ENCODE measurements around the gene C1orf198. TPM values are rescaled to one million over a fixed set of nuclear protein-coding genes. Genes with fewer than 3 reads are reported as not detected.

C1orf198 gene
- total RNA-seq, 1 experiment from 2014 or later: 22.9 TPM

DNA sequence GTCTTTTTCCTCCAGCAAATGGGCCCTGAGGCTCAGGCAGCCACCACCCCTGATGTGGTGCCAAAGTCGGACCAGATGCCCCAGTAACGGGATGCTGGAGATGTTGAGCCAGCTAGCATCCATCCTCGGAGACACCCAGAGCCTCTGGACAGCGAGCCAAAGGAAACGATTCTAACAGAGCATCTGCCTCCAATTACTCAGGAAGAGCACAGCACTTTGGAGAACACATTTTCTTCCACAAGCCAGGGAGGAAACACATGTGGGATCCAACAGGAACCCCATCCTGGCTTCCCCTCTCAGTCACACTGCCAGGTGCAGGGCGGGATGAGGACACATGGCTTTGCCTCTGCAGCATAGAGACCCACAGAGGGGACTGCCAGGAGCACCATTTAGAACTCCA lies 44.9 kb downstream of the C1orf198 start (continued):
- TF ChIP-seq, protein P1, sequence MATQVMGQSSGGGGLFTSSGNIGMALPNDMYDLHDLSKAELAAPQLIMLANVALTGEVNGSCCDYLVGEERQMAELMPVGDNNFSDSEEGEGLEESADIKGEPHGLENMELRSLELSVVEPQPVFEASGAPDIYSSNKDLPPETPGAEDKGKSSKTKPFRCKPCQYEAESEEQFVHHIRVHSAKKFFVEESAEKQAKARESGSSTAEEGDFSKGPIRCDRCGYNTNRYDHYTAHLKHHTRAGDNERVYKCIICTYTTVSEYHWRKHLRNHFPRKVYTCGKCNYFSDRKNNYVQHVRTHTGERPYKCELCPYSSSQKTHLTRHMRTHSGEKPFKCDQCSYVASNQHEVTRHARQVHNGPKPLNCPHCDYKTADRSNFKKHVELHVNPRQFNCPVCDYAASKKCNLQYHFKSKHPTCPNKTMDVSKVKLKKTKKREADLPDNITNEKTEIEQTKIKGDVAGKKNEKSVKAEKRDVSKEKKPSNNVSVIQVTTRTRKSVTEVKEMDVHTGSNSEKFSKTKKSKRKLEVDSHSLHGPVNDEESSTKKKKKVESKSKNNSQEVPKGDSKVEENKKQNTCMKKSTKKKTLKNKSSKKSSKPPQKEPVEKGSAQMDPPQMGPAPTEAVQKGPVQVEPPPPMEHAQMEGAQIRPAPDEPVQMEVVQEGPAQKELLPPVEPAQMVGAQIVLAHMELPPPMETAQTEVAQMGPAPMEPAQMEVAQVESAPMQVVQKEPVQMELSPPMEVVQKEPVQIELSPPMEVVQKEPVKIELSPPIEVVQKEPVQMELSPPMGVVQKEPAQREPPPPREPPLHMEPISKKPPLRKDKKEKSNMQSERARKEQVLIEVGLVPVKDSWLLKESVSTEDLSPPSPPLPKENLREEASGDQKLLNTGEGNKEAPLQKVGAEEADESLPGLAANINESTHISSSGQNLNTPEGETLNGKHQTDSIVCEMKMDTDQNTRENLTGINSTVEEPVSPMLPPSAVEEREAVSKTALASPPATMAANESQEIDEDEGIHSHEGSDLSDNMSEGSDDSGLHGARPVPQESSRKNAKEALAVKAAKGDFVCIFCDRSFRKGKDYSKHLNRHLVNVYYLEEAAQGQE (IDR thresholded peaks at IDR 0.05; ENCODE audit: low read depth): no peak
- TF ChIP-seq FOSL1 (IDR thresholded peaks at IDR 0.05; ENCODE audit: low read depth): no peak

DNA sequence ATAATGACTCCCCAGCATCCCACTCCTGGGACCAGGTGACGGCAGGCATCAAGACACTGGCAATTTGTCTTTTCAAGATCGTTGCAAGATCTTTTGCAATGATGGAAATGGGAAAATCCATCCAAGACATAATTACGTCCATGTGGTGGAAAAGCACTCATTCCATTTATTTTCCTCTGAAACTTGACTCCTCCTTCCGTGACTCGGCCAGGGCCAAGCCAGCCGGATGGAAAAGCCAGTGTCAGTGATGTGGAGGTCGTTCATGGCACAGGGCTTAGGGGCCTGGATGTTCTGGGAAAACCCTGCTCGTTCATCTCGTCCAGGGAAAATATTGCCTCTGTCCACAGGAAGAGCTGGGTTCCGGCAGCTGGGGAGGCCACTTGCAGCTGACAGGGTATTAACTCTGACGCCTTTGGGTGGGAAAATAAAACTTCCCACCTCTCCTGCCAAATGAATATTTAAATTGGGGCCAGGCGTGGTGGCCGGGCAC lies 46.2 kb downstream of the C1orf198 start:
- Histone ChIP-seq H4K20me1 (ENCODE audit: insufficient read depth) (no peaks in the 10 kb centered on the region), H3K9me3 (ENCODE audit: control insufficient read depth in 1 of 2, insufficient read depth in 1 of 2, low read depth in 1 of 2, low read length in 2 of 2) (no peaks in the 10 kb centered on the region), H3K4me2 (ENCODE audit: low read length) (no peak overlapping the region), H2AFZ (ENCODE audit: low read depth, low read length, poor library complexity, severe bottlenecking) (no peak overlapping the region), H3K36me3 (ENCODE audit: control insufficient read depth in 1 of 2, insufficient read depth in 2 of 2, low read length in 2 of 2) (no peaks in the 10 kb centered on the region), H3K4me3 (replicated peaks in 1 of 2; ENCODE audit: low read depth in 1 of 2, low read length in 2 of 2) (no peak overlapping the region), H3K9ac (ENCODE audit: low read length) (no peak overlapping the region), H3K9me2 (ENCODE audit: insufficient read depth) (no peaks in the 10 kb centered on the region), H3K27me3 (ENCODE audit: insufficient read depth, low read length) (no peaks in the 10 kb centered on the region), H3K79me2 (ENCODE audit: insufficient read depth, low read length) (no peaks in the 10 kb centered on the region), H3K27ac (ENCODE audit: low read depth, low read length) (no peak overlapping the region), H3K4me1 (ENCODE audit: control insufficient read depth in 1 of 2, insufficient read depth in 2 of 2, low read length in 2 of 2) (peaks cover 23 to 24% of the 10 kb centered on the region in 2 experiments)
- ChIA-PET POLR2A (no interaction called here), RAD21 (ENCODE audit: low non-redundant PET in 1 of 2, low total read pairs in 2 of 2, uncharacterized antibody in 2 of 2, unreplicated experiment in 2 of 2) (interaction anchor here in 1 of 2 experiments (0.5 kb wide), 1 partner anchor 8 kb away, joined by 4 read pairs; no protein-coding TSS in a partner anchor), CTCF (no interaction called here)
- BruUV-seq (replicated peaks): no TSS peak
- ATAC-seq (no peak), DNase-seq (ENCODE audit: low read depth, low spot score) (no peak)
- no peak for TF ChIP-seq ZFX (IDR thresholded peaks at IDR 0.05)
- TF ChIP-seq RAD21 (IDR thresholded peaks at IDR 0.05; ENCODE audit: low read depth): no peak
- no peak for TF ChIP-seq TCF7L2 (IDR thresholded peaks at IDR 0.05; ENCODE audit: borderline replicate concordance, extremely low read depth, insufficient read depth, insufficient read length)
- TF ChIP-seq ZNF274 (IDR thresholded peaks at IDR 0.05; ENCODE audit: low read depth, low read length): no peak
- no peak for TF ChIP-seq SIN3A (IDR thresholded peaks at IDR 0.05; ENCODE audit: low read depth)
- TF ChIP-seq YY1 (IDR thresholded peaks at IDR 0.05; ENCODE audit: extremely low read depth, insufficient replicate concordance, low read depth, low read length): no peak
- no peak for TF ChIP-seq EZH2 (IDR thresholded peaks at IDR 0.05)
- no peak for TF ChIP-seq POLR2A (IDR thresholded peaks at IDR 0.05; ENCODE audit: borderline replicate concordance, extremely low read depth, insufficient read depth, insufficient read length)
- TF ChIP-seq, protein P2, sequence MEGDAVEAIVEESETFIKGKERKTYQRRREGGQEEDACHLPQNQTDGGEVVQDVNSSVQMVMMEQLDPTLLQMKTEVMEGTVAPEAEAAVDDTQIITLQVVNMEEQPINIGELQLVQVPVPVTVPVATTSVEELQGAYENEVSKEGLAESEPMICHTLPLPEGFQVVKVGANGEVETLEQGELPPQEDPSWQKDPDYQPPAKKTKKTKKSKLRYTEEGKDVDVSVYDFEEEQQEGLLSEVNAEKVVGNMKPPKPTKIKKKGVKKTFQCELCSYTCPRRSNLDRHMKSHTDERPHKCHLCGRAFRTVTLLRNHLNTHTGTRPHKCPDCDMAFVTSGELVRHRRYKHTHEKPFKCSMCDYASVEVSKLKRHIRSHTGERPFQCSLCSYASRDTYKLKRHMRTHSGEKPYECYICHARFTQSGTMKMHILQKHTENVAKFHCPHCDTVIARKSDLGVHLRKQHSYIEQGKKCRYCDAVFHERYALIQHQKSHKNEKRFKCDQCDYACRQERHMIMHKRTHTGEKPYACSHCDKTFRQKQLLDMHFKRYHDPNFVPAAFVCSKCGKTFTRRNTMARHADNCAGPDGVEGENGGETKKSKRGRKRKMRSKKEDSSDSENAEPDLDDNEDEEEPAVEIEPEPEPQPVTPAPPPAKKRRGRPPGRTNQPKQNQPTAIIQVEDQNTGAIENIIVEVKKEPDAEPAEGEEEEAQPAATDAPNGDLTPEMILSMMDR (IDR thresholded peaks at IDR 0.05 in 2 of 3, conservative IDR thresholded peaks at IDR 0.05 in 1 of 3; ENCODE audit: borderline replicate concordance in 1 of 3, insufficient read depth in 1 of 3, low read depth in 2 of 3, low read length in 2 of 3): no peak
- intact Hi-C loops (cut with micrococcal nuclease): no loop called here

Measured in HCT116 (cell line).